CD4-positive, alpha-beta T cell treated with Interleukin-6 at 100 ng/mL for 8 hours (primary cell): ENCODE data around the gene RNPS1.

Source experiments
- DNase-seq: peaks from one replicate; pipeline ENCODE4 v3.0.0-alpha.2; 2020; ENCODE audit warnings: mixed read lengths, low spot score

The RNPS1 gene

GRCh38 chr16:2267913-2268666, at the start of gene RNPS1:
Gene RNPS1 (minus strand): TSS chr16:2268126. CDS start chr16:2264643, 3,483 bp downstream.
- DNase-seq: peak; percentile 92

GRCh38 chr16:2317231-2318020, 49.5 kb upstream of the RNPS1 start:
- DNase-seq: no peak

GRCh38 chr16:2308089-2308962, 40.4 kb upstream of the RNPS1 start:
- no peak for DNase-seq

- DNase-seq: no peak
These were observed 31.9 kb upstream of the RNPS1 start for GRCh38 chr16:2299915-2300192.

GRCh38 chr16:2299121-2299914, 31.4 kb upstream of the RNPS1 start:
- no peak for DNase-seq

GRCh38 chr16:2298621-2299020, 30.7 kb upstream of the RNPS1 start:
- no peak for DNase-seq

GRCh38 chr16:2297506-2297860, 29.6 kb upstream of the RNPS1 start:
- DNase-seq: no peak

- DNase-seq: no peak
These were observed 29.0 kb upstream of the RNPS1 start for GRCh38 chr16:2296661-2297505.

- DNase-seq: no peak
These were observed 27.3 kb upstream of the RNPS1 start for GRCh38 chr16:2295056-2295798.

GRCh38 chr16:2292221-2292620, 24.3 kb upstream of the RNPS1 start:
- no peak for DNase-seq

- DNase-seq: no peak
These were observed 21.4 kb upstream of the RNPS1 start for GRCh38 chr16:2289282-2289681.

- DNase-seq: no peak
These were observed 20.8 kb upstream of the RNPS1 start for GRCh38 chr16:2288726-2289125.

- no peak for DNase-seq
These were observed 20.1 kb upstream of the RNPS1 start for GRCh38 chr16:2287916-2288547.

- DNase-seq: no peak
These were observed 18.6 kb upstream of the RNPS1 start for GRCh38 chr16:2286550-2286949.

- DNase-seq: no peak
These were observed 17.8 kb upstream of the RNPS1 start for GRCh38 chr16:2285731-2286191.

GRCh38 chr16:2284797-2285576, 17.1 kb upstream of the RNPS1 start:
- no peak for DNase-seq

- no peak for DNase-seq
These were observed 16.3 kb upstream of the RNPS1 start for GRCh38 chr16:2284001-2284770.
